GM19395 (cell line): ENCODE measurements around the gene ZNF385B.

ENCODE experiments used
- ATAC-seq: cut with Tn5 transposase; IDR thresholded peaks from one replicate; pipeline ENCODE4 v1.9.1; 2021; ENCODE audit warnings: mild to moderate bottlenecking, moderate library complexity; ENCODE audit not compliant: unreplicated experiment

ZNF385B gene

DNA sequence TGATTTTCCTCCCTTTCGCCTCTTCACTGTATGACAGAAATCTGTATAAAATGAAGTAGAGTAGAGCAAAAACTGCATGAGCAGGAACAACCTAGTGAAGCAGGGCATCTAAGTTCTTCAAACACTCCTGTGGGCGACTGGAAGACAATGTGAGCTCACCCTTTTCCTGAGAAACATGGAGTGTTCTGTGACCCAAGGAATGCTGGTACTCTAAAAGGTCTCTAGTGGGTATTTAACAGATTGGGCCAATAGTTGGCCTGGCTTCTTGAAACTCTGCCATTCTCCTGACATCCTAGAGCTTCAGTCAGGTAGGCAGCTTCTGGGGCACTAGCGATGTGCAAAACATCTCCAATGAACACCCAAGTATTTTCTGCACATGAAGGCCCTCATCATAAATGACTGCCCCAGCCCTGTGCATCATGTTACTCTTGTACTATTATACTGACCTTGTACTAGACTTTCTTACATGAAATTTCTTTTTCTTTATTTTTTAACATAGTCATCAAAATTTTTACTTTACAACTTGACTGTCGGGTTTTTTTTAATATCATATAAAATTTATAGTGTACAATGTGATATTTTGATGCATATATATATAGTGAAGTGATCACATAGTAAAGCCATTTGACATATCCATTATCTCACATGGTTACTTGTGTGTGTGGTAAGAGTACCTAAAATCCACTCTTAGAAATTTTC, 302.2 kb downstream of the ZNF385B start:
- ATAC-seq: no peak

- ATAC-seq: no peak
Measured at GRCh38 chr2:179558010-179558934, 303.1 kb downstream of the ZNF385B start.

DNA sequence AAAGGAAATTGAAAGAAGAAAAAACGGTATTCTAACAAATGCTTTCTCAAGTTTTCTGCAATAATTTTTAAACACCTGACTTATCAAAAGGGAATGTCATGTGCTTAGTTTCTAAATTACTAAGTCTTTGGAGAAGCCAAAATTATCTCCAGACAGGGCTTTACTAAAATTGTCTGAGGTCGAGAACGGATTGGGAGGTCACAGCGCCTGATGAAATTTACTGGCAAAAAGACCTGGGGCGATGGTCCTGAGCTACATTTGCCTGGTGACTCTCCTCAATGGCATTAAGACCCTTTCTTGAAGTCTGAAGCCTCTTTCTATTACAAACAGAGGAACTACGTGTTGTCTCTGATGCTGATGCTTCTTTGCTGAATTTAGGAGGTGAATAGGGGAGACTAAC, 305.0 kb downstream of the ZNF385B start:
- no peak for ATAC-seq

DNA sequence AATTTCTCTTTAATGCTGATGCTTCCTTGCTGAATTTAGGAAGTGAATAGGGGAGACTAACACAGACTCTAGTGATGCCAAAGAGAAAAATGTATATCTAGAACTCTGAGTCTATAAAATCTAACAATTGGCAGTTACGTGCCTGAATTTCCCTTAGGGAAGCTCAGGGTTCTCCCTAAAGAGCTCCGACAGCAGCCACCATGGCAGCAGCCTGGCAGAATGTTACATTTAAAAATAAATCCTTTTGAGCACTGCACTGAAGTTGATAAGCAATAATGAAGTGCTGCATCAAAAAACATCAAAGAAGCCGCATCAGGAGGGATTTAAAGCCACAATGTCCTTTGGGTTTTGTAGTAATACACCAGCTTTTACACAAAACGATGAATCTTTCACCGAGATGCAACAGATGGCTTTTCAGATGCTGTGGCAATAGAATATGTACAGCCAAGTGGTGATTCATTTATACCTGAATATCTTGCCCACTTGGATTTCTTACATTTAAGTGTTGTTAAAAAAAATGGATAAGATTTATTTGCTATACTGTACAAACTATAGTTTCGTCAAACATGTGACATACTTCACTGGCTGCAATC, 305.6 kb downstream of the ZNF385B start:
- no peak for ATAC-seq

DNA sequence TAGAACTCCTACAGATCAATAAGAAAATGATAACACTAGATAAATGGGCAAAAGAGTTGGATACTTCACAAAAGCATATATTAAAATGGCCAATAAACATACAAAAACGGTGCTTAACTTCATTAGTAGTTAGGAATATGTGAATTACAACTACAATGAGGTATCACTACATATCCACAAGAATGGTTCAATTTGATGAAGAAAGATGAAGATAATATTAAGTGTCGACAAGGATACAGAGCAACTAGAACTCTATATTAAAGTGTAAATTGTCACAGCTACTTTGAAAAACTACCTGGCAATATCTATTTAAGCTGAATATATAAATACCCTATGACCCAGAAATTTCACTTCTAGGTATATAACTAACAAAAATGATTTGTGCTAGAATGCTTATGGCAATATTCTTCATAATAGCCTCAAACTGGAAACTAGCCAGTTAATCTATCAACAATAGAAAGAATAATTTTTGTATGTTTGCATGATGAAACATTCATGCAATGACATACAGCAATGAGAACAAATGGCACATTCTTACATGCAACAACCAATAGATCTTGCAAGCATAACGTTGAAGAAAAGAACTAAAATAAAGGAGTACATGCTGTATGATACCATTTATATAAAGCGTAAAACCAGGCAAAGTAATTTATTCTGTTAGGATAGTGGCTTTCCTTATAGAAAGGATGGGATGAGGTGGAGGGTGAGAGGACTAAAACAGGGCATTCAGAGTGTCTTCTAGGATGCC, 306.6 kb downstream of the ZNF385B start:
- ATAC-seq: no peak

DNA sequence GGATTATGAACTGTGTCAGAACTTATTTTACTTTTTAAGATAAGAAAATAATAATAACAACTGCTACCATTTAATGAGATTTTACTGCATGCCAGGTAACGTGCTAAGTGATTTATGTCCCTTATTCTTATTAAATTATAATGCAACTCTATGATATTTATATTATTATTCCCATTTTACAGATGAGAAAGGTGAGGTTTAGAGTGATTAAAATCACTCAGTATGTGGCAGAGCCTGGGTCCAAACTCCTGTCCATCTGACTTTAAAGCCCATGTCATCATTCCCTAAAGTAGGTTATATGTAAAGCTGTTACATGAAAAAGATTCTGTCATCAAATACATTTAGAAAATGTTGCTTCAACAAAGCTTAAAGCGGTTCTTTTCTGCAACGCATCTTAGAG, 308.0 kb downstream of the ZNF385B start:
- no peak for ATAC-seq

DNA sequence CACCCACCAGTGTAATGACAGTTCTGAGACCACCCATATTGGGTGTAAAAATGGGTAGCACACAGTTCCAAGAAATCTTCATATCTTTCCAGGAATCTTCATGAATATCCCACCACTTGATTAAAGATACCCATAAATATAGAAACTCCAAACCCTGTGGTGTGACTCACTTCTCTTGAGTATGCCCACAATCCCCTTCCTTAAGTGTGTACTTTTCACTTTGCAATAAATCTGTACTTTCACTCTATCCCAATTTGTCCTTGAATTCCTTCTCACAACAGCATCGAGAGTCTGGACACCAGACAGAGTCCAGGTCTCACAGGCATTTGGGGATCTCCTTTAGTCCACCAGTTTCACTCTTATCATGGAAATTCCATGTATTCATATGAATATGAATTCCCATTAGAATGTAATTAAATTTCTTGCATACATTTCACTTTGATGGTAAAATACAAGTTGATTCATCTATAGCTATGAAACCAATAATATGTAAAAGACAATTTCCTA, 309.8 kb downstream of the ZNF385B start:
- no peak for ATAC-seq

- no peak for ATAC-seq
Measured at GRCh38 chr2:179550849-179551248, 310.6 kb downstream of the ZNF385B start.

GRCh38 chr2:179550214-179550613, 311.2 kb downstream of the ZNF385B start:
- ATAC-seq: no peak

GRCh38 chr2:179546656-179547055, 314.8 kb downstream of the ZNF385B start:
- no peak for ATAC-seq

DNA sequence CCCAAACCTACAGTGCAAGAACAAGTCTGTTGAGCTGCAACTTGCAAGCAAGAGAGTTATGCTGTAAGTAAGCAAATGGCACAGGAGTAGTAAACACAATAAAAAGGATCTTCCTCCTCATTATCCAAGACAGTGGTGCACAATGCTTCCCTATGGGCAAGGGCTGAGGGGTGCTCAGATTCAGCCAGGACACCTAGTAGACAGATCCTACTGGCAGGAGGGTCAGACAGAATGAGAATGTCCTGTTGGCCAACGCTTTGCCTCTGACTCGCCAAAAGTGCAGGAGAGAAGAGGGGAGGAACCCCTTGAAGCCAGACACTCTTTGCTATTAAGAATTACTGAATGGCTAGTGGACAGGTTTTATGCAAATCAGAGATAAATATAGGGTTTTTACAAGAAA, 316.4 kb downstream of the ZNF385B start:
- ATAC-seq: no peak

GRCh38 chr2:179543361-179543901, 318.0 kb downstream of the ZNF385B start:
- no peak for ATAC-seq

- ATAC-seq: no peak
Measured at GRCh38 chr2:179541586-179541985, 319.8 kb downstream of the ZNF385B start.

DNA sequence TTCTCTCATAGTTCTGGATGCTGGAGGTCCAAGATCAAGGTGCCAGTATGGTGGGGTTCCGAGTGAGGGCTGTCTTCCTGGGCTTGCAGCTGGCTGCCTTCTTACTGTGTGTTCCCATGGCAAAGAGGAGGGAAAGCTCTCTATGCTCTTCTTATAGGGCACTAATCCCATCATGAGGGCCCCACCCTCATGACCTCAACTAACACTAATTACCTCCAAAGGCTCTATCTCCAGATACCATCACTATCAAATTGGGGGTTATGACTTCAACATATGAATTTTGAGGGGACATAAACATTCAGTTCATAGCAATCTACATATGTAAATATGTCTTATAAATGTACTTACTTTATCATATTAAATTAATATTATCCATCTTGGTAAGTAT, 322.3 kb downstream of the ZNF385B start:
- ATAC-seq: no peak

DNA sequence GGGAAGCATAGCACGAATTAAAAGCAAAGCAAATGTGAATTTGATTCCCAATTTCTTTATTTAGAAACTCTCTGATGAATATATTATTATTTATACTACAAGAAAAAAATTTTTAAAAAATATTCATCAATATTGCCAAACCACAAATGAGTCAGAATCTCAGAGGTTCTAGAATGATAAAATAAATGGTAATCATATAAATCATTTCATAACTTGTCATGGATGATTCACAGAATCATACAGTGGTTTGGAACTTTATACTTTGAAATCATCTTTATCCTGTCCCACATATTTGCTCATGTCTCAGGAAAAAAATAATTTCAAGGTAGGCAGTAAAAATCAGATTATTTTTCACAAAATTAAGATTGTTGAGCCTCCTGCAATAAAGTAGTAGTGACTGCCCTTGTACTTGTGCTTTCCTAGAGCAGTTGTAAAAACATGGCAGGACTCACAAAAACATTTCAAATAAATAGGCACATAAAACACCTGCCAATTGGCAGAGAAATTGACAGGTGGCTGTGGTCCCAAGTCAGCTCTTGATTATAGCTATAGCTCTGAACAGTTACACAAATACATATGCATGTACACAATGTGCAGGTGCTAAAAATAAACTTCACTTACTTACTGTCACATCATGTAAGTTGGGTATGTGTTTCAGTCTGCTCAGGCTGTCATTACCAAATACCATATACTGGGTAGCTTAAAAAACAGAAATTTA, 322.8 kb downstream of the ZNF385B start:
- ATAC-seq: no peak

- no peak for ATAC-seq
Measured at GRCh38 chr2:179536185-179536584, 325.2 kb downstream of the ZNF385B start.

DNA sequence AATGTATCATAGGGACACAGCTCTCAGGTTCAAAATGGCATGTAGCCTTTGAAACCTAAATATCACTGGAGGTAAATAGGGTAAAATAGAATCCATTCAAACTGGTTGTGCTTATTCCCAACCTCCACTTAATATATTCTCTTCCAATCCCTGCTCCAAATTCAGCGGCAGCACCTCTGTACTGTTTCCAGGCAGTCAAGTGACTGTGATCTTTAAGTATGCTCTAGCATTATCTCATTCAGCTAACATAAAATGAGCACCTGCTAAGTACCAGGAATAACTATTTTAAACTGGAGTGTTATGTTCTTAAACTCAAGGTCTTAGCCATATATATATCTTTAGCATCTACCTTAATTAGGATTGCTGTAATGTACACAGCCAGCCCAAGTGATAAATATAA, 327.5 kb downstream of the ZNF385B start:
- ATAC-seq: no peak

GRCh38 chr2:179532863-179533278, 328.5 kb downstream of the ZNF385B start:
- ATAC-seq: no peak

- no peak for ATAC-seq
Measured at GRCh38 chr2:179528576-179529069, 332.8 kb downstream of the ZNF385B start.

- ATAC-seq: no peak
Measured at GRCh38 chr2:179525340-179525739, 336.1 kb downstream of the ZNF385B start.
